ENCODE results near the gene AAMP.

Gene AAMP

GRCh38 chr2:218217360-218218267 is 52.3 kb downstream of the AAMP start:
- peak overlapping the region; percentile 84 for H3K4me3 ChIP-seq (replicated peaks; ENCODE audit: low read depth, low read length)
- H3K36me3 ChIP-seq (ENCODE audit: control insufficient read depth, insufficient read depth, low read length) = no peaks in the 10 kb centered on the region; the same call in 1 of the 2 replicates
- no peaks in the 10 kb centered on the region for H3K27me3 ChIP-seq (replicated peaks; ENCODE audit: control insufficient read depth, insufficient read depth, low read length)
- DNase-seq (ENCODE audit: extremely low read depth, insufficient read length) = peak; percentile 76
- TF ChIP-seq CTCF (IDR thresholded peaks at IDR 0.05; ENCODE audit: insufficient read depth, low read length, poor library complexity, severe bottlenecking) = no peak

- no peaks in the 10 kb centered on the region for H3K27me3 ChIP-seq (replicated peaks; ENCODE audit: control insufficient read depth, insufficient read depth, low read length)
- TF ChIP-seq CTCF (IDR thresholded peaks at IDR 0.05; ENCODE audit: insufficient read depth, low read length, poor library complexity, severe bottlenecking) = no peak
- H3K36me3 ChIP-seq (ENCODE audit: control insufficient read depth, insufficient read depth, low read length) = no peaks in the 10 kb centered on the region
- peak; percentile 97 for DNase-seq (ENCODE audit: extremely low read depth, insufficient read length)
- peak within 1 kb of the TSS; percentile 84 for H3K4me3 ChIP-seq (replicated peaks; ENCODE audit: low read depth, low read length)
Observed at GRCh38 chr2:218216674-218217359, 53.1 kb downstream of the AAMP start, which contains the start of gene ARPC2. Gene ARPC2 (plus strand): TSS chr2:218217189. CDS start chr2:218217471, 282 bp downstream.

GRCh38 chr2:218216336-218216673 is 53.6 kb downstream of the AAMP start:
- Histone ChIP-seq H3K36me3 (ENCODE audit: control insufficient read depth, insufficient read depth, low read length) (no peaks in the 10 kb centered on the region), H3K4me3 (replicated peaks; ENCODE audit: low read depth, low read length) (peak overlapping the region; percentile 84), H3K27me3 (replicated peaks; ENCODE audit: control insufficient read depth, insufficient read depth, low read length) (no peaks in the 10 kb centered on the region)
- no peak for TF ChIP-seq CTCF (IDR thresholded peaks at IDR 0.05; ENCODE audit: insufficient read depth, low read length, poor library complexity, severe bottlenecking)
- no peak for DNase-seq (ENCODE audit: extremely low read depth, insufficient read length)
